NCI-H187 (cell line): ENCODE results near the gene ZNF239.
"Not testable (repeated sequence)": the region's sequence is repeated elsewhere in the genome, so short reads cannot be mapped to it uniquely, and the experiment has no call there.

ENCODE experiments used
- DNase-seq, 2 experiments: peaks; one replicate each; lab custom pipeline; 2025; lab: John Stamatoyannopoulos, UW

Gene ZNF239

DNA sequence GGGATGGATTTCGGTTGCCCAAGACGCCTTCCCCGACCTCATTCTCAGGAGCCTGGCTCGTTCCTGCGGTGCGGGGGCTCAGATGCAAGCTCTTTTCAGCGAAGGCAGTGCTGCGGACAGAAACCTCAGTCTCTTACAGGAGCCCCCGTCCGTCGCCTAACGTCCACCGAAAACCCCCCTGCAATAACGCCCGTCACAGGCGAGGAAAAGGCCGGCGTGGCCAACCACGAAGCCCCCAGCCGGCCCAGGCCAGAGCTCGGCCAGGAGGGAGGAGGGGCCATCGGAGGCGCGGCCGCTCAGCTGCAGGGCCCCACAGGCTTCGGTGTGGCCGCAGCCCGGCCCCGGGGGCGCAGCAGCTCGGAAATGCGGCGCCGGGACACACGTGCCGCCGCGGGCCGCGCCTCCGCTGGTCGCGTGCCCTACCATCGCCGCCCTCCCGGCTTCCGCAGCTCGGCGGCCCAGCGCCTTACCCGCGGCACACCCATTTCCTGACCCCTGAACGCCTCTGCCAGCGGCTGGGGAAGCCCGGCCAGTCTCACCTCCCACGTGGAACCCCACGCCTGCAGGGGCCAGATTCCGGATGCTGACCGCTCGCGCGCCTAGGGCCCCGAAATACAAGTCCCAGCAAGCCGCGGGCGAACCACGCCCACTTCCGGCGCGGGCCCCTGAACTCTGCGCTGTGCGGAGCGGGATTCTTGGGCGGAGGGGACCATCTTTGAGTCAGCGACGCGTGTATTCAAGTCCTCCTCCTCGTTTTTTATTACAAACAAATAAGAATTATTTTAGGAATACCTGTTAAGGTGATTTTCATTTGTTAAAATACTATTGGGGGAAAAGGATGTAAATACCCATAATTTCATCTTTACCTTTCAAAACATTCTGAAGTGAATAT, at the start of gene ZNF239:
TSS of gene ZNF239 (minus strand) at position 616 of the 892 bp plus-strand sequence. CDS start 16,537 bp downstream, outside the sequence.
- peak; percentile 11 to 53 for DNase-seq

GRCh38 chr10:43623351-43623750, 48.9 kb upstream of the ZNF239 start:
- DNase-seq, result no peak

DNA sequence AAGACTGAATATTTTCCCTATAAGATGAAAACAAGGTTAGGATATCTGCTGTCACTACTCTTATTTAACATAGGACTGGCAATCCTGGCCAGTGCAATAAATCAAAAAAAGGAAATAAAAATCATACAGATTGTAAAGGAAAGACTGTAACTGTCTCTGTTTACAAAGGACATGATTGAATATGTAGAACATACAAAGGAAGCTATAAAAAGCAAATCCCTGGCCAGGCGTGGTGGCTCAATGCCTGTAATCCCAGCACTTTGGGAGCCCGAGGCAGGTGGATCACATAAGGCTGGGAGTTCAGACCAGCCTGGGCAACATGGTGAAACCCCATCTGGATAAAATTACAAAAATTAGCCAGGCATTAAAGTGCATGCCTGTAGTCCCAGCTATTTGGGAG, 47.6 kb upstream of the ZNF239 start:
- DNase-seq, result no peak

DNA sequence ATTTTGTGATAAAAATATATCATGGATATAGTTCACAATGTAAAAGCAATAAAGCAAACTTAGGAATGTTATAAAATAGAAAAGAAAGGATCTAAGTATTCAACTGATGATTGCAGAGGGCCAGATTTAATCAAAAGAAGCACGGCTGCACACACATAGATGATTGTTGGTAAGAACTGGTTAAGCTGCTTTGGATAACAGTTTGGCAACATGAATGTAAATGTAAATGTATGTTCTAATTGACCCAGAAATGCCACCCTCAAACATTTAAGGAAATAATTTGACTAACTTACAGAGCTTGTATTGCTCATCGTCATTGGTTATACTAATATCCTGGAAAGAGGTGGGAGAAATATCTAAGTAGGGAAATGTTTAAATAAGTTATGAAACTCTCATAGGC, 45.0 kb upstream of the ZNF239 start:
- no peak for DNase-seq

DNA sequence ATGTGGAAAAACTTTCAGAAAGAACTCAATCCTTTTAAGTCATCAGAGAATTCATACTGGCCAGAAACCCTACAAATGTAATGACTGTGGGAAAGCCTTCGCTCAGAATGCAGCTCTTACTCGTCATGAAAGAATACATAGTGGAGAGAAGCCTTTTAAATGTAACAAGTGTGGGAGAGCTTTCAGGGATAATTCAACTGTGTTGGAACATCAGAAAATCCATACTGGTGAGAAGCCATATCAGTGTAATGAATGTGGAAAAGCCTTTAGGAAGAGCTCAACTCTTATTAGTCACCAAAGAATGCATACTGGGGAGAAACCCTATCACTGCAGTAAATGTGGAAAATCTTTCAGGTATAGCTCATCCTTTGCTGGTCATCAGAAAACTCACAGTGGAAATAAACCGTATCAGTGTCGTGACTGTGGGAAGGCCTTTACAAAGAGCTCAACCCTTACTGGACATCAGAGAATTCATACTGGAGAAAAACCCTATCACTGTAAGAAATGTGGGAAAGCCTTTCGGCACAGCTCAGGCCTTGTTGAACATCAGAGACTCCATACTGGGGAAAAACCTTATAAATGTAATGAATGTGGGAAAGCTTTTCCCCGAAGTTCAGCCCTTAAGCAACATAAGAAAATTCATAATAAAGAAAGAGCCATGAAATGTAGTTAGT, 42.4 kb upstream of the ZNF239 start:
- DNase-seq, result no peak

DNA sequence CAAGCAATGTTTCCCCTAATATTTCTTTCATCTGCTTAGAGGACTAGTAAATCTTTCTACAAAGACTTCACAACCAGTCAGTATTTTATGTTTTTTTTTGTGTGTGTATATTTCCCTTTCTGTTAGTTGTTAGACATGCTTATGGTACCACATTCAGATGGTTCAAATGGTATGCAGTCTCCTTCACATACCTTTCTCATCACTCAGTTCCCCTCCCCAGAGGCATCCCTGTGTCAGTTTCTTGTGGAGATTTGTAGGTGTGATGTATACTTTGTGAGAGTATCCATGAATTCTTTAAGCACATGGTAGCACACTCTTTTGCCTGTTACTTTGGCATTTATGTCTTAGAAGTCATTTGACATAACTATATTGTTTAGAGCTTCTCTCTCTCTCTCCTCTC, 36.2 kb upstream of the ZNF239 start:
- DNase-seq, result no peak

DNA sequence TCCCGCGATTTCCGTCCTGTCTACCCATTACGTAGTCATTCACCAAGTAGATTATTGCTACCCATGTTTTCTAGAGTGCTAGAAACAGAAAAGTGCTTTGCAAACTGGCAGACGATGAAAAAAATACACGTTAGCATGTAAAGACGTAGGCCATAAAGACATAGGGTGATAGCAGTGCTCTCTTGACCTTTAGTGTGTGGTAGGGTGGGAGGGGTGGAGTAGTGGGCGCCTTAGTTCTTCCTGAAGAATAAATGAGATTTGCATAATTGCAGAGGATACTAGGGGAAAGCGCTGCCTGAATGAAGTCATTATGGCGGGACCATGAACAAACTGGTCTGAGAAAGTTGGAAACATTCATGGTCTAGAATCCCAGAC, 32.8 kb upstream of the ZNF239 start:
- DNase-seq, result no peak

- peak; percentile 3 to 12 for DNase-seq
Measured at GRCh38 chr10:43606323-43607198, 32.1 kb upstream of the ZNF239 start, which contains the start of gene ZNF485. Gene ZNF485, plus strand, starts transcription at chr10:43606438. Its CDS starts 613 bp downstream, at chr10:43607051.

GRCh38 chr10:43605850-43606322, 31.5 kb upstream of the ZNF239 start:
- DNase-seq, result no peak

DNA sequence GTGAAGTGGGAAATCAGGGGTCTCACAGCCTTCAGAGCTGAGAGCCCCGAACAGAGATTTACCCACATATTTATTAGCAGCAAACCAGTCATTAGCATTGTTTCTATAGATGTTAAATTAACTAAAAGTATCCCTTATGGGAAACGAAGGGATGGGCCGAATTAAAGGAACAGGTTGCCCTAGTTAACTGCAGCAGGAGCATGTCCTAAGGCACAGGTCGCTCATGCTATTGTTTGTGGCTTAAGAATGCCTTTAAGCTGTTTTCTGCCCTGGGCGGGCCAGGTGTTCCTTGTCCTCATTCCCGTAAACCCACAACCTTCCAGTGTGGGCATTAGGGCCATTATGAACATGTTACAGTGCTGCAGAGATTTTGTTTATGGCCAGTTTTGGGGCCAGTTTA, 27.2 kb upstream of the ZNF239 start:
- DNase-seq, result not testable (repeated sequence)

- no peak for DNase-seq
Measured at GRCh38 chr10:43599333-43599732, 24.9 kb upstream of the ZNF239 start.

- no peak for DNase-seq
Measured at GRCh38 chr10:43598446-43598845, 24.0 kb upstream of the ZNF239 start.

GRCh38 chr10:43596546-43596945, 22.1 kb upstream of the ZNF239 start:
- no peak for DNase-seq

GRCh38 chr10:43595739-43596298, 21.4 kb upstream of the ZNF239 start:
- no peak for DNase-seq

DNA sequence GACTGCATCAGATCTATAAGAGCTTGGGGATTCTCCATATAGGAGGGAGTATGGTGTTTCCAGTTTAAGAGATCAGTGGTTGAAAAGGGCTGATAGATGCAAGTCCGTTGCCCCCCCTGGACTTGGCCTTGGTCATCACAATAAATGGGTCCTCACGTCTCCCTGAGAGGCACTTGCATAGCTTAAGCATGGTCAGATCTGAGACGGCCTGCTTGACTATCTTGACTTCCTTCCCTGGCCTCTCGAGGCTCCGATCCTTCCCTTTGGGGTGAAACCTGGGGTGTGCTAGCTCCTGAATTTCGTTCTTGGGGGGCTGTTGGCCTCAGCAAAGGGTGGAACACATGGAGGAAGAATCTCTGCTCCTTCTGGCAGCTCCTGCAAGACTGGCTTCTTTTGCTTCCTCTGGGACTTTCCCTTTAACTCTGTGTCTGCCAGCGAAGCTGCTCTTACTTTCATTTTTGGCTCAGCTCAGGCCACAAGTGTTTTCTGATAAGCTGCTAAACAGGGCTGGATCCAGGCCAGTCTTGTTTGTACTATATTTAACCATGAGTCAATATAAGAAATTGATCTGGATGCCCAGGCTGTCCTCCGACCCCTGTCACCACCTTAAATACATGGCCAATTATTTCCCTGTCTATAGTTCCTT, 20.7 kb upstream of the ZNF239 start:
- DNase-seq, result no peak

GRCh38 chr10:43591303-43591904, 17.0 kb upstream of the ZNF239 start:
- DNase-seq, result no peak

GRCh38 chr10:43586730-43587115, 12.3 kb upstream of the ZNF239 start:
- DNase-seq, result not testable (repeated sequence)

- no peak for DNase-seq
Measured at GRCh38 chr10:43585981-43586729, 11.7 kb upstream of the ZNF239 start.

GRCh38 chr10:43585046-43585445, 10.6 kb upstream of the ZNF239 start:
- DNase-seq, result no peak

DNA sequence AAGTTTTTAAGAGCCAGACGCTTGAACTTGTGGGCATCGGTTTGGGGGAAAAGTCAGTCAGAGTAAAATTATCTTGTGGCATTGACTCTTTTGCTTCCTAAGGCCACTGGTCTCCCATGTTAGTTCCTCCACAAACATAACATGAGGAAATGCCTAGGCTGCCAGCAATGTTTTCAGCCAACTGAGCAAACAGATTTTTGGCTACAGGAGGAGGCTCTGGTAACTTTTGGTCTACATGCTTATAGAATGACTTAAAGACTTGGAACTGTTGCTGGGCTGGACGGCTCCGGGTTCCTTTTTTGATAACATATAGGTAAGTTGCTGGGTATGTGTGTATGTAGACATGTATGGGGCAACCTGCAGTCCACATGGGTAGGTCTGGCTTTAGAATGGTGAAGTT, 9.6 kb upstream of the ZNF239 start:
- DNase-seq, result no peak
